ENCODE measurements around the gene EQTN. TPM values are rescaled to one million over a fixed set of nuclear protein-coding genes. Genes with fewer than 3 reads are reported as not detected.

Gene EQTN
- total RNA-seq, 2 donors from 2014 or later, result not detected

DNA sequence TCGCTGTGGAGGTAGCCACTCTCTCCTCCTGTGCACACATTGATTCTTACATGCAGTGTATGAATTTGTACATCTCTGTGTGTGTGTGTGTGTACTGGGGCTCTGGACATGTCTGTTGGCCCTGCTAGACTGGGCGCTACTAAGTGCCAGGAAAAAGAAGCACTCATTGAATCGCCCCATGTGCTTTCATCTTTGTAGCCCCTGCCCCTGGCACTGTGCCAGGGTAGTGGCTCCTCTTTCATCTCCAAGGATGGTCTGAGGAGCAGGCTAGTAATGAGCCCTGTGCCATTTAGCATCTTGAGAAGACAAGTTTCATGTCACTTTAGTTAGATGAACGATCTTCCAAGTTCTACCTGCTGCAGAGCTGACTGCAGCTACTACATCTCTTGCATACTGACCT is 34.4 kb upstream of the EQTN start:
- Mint-ChIP-seq H3K4me1 (peaks cover 3% of the 10 kb centered on the region), H3K27ac (peak overlapping the region; percentile 37), H3K4me3 (no peak overlapping the region), H3K27me3 (peaks cover 24% of the 10 kb centered on the region), H3K36me3 (ENCODE audit: low read depth) (no peaks in the 10 kb centered on the region)
- DNase-seq, result no peak
- no peak for ATAC-seq
- no peaks in the 10 kb centered on the region for H3K9me3 ChIP-seq (ENCODE audit: control insufficient read depth, low read length, poor library complexity, severe bottlenecking)

DNA sequence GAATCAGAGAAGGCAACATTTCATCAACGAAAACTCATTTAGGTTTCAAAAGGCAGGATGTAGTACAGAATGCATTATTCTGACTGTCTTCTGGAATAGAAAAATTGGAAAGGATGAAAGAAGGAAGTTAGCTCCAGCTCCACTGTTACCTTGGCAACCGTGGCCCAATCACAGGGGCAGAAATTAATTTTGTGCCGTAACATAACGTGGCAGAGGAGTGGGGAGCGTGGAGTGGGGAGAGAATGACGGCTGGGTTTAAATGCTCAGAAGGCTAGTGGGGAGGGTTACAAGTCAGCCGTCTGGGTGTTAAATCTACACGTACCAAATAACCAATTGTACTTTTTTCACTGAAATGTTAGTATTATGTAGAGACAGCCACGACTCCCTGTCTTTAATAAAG is 32.3 kb upstream of the EQTN start:
- H3K36me3 Mint-ChIP-seq (ENCODE audit: low read depth), result no peaks in the 10 kb centered on the region
- no peak overlapping the region for H3K4me3 Mint-ChIP-seq
- H3K9me3 ChIP-seq (ENCODE audit: control insufficient read depth, low read length, poor library complexity, severe bottlenecking), result peaks cover 2% of the 10 kb centered on the region

DNA sequence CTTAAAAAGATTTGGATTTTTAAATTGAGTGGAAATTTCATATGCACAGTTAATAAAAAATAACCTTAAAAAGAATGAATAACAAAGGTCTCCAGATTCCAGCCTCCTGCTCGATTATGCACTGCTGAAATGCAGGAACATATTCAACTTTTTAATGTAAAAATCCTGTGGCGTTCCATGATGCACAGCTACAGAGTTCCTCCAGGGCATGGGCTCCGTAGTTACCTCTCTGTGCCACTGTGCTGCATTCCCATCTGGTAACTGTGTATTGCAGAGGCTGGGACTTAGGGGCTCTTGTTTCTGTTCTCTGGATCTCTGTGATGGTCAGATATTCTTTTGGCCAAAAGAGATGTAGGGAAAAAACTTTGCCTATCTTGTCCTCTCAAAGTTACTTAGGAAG is 31.5 kb upstream of the EQTN start:
- Mint-ChIP-seq H3K36me3 (ENCODE audit: low read depth) (no peaks in the 10 kb centered on the region), H3K4me3 (no peak overlapping the region), H3K27me3 (peaks cover 29% of the 10 kb centered on the region), H3K27ac (no peak overlapping the region), H3K4me1 (peaks cover 3% of the 10 kb centered on the region)
- ATAC-seq (no peak), DNase-seq (no peak)
- peaks cover 2% of the 10 kb centered on the region for H3K9me3 ChIP-seq (ENCODE audit: control insufficient read depth, low read length, poor library complexity, severe bottlenecking)

More for the DNA sequence above, 32.3 kb upstream of the EQTN start:
- H3K4me1 Mint-ChIP-seq, result peaks cover 3% of the 10 kb centered on the region
- ATAC-seq (no peak), DNase-seq (no peak)
- peaks cover 29% of the 10 kb centered on the region for H3K27me3 Mint-ChIP-seq
- H3K27ac Mint-ChIP-seq, result no peak overlapping the region

DNA sequence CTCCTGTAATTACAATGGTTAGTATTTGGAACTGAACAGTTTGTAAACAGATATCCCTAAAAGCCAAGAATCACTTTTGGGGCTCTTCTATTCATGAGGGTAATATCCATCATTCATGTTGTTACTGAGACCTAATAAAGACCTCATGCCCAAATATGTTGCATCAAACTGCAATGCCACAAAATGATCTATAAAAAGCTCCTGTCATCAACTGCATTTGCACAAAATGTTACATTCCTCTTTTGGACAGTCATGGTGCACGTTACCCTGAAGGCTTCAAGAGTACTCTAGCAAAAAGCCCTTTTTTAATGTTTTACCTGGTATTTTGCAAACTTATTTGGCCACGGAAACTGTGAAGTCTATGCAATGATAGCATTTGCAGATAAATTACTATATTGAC is 14.2 kb upstream of the EQTN start:
- Mint-ChIP-seq H3K4me3 (no peak overlapping the region), H3K4me1 (no peaks in the 10 kb centered on the region), H3K36me3 (ENCODE audit: low read depth) (peaks cover 2% of the 10 kb centered on the region), H3K27ac (no peak overlapping the region), H3K27me3 (peaks cover 20% of the 10 kb centered on the region)
- ATAC-seq, result no peak
- H3K9me3 ChIP-seq (ENCODE audit: control insufficient read depth, low read length, poor library complexity, severe bottlenecking), result no peaks in the 10 kb centered on the region
- DNase-seq, result no peak

DNA sequence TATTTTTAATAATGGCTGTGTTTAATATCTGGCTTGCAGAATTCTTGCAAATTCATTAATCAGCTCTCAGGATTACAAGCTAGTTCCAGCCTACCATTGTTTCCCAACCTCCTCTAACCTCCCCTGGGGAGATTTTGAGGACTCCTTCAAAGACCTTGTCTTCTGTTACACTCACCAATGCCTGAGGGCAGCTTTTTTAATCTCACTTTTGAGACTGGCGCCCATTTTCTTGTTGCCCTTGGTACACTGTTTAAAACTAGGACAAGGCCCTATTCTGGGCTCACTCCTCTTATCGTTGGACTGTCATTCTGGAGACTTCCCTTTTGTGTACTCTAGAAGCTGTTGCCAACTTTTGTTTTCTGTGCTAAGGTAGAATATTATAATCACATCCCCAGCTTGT is 13.6 kb upstream of the EQTN start:
- H3K4me1 Mint-ChIP-seq, result no peaks in the 10 kb centered on the region
- H3K27ac Mint-ChIP-seq, result no peak overlapping the region
- H3K36me3 Mint-ChIP-seq (ENCODE audit: low read depth), result peaks cover 2% of the 10 kb centered on the region
- no peaks in the 10 kb centered on the region for H3K9me3 ChIP-seq (ENCODE audit: control insufficient read depth, low read length, poor library complexity, severe bottlenecking)
- H3K4me3 Mint-ChIP-seq, result no peak overlapping the region
- peaks cover 21% of the 10 kb centered on the region for H3K27me3 Mint-ChIP-seq
- ATAC-seq (no peak), DNase-seq (no peak)

DNA sequence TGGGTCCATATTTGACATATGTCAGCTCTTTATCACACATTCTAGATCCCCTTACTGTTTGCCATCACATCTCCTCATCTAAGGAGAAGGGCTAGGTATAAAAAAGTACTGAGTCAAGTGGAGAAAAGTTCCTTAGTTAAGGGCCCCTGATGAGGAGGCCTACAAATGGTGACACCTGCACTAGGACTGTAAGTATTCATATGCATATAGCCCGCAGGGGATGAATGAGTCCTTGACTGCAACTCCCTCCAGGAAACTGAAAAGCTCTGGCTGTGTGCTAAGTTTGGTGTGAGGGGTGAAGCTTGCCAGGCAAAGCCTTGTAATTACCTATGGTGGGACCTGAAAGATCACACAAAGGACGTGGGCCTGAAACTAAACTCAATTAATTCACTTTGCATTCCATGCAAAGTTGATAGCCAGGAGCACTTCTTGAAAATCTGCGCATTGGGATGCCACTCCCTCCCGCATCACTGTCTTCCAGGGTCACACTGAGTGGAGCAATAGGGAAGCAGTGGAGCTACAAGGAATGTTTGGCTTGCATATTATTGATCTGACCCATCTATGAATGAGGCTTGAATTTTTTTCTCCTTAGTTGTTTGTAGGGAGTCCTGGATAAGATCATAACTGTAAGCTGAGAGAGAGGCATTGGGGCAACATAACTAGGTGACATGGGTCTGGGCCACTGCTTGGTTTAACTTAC is 11.9 kb upstream of the EQTN start:
- ATAC-seq (no peak), DNase-seq (no peak)
- Mint-ChIP-seq H3K27ac (no peak overlapping the region), H3K27me3 (peaks cover 22% of the 10 kb centered on the region), H3K4me3 (no peak overlapping the region), H3K36me3 (ENCODE audit: low read depth) (peaks cover 2% of the 10 kb centered on the region), H3K4me1 (no peaks in the 10 kb centered on the region)
- H3K9me3 ChIP-seq (ENCODE audit: control insufficient read depth, low read length, poor library complexity, severe bottlenecking), result no peaks in the 10 kb centered on the region

DNA sequence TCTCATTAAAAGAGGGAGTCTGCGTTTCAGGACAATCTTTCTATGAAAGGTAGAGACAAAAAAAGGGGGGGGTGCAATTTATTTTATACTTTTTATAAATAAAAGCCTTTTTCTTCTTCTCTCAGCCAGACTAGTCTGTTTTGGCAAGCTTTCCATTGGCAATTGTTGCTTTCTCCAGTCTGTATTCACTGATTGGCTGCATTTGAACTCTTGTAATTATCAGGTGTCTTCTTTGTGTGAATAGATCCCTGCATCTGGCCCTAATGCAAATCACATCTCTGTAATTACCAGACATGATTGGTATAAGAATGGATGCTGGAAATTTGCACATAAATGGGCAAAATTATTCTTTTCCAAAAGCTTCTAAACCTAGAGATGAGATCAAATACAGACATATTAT is 7.6 kb upstream of the EQTN start:
- peaks cover 4% of the 10 kb centered on the region for H3K36me3 Mint-ChIP-seq (ENCODE audit: low read depth)
- no peaks in the 10 kb centered on the region for H3K4me1 Mint-ChIP-seq
- H3K27me3 Mint-ChIP-seq, result peaks cover 37% of the 10 kb centered on the region
- H3K4me3 Mint-ChIP-seq, result no peak overlapping the region
- no peaks in the 10 kb centered on the region for H3K9me3 ChIP-seq (ENCODE audit: control insufficient read depth, low read length, poor library complexity, severe bottlenecking)
- ATAC-seq (no peak), DNase-seq (no peak)
- no peak overlapping the region for H3K27ac Mint-ChIP-seq

DNA sequence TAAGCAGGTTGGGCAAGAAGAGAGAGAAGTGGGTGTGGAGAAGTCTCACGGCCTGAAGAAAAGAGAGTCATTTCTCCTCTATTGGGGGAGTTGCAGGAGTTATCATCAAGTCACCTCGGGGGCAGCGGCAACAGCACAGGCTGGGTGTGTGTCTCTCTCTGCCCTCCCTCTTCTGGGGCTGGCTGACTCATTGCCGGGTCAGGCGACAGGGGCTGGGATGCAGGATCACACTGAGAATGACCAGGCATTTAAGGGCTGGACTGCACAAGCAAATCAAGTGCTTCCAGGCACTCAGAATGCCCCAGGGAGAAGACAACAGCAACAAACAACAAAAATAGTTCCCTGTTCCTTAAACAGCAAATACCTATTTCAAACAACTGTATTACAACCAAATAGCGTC is 6.3 kb upstream of the EQTN start:
- no peaks in the 10 kb centered on the region for H3K9me3 ChIP-seq (ENCODE audit: control insufficient read depth, low read length, poor library complexity, severe bottlenecking)
- no peak for DNase-seq
- no peak overlapping the region for H3K27ac Mint-ChIP-seq
- no peak for ATAC-seq
- H3K4me3 Mint-ChIP-seq, result no peak overlapping the region
- no peaks in the 10 kb centered on the region for H3K4me1 Mint-ChIP-seq
- H3K27me3 Mint-ChIP-seq, result peaks cover 37% of the 10 kb centered on the region
- peaks cover 4% of the 10 kb centered on the region for H3K36me3 Mint-ChIP-seq (ENCODE audit: low read depth)

DNA sequence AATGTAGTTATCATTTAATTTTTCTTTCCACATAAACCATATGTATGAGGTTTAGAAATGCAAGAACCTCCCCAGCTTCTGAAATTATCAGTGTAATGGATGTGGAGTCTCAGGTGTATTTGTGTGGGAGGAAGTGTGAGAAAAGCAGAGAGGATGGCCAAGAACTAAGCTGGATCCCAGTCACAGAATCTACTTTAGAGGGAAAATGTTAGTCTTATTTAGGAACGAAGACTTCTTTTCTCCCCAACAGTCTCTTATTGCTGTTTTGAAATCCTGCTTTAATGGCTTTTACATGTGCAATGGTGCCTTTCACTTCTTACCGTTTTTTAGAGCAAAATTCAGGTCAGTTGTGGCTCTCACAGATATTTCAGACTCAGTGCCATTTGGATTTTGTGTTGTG is 3.0 kb downstream of the EQTN start:
- H3K4me3 Mint-ChIP-seq, result no peak overlapping the region

DNA sequence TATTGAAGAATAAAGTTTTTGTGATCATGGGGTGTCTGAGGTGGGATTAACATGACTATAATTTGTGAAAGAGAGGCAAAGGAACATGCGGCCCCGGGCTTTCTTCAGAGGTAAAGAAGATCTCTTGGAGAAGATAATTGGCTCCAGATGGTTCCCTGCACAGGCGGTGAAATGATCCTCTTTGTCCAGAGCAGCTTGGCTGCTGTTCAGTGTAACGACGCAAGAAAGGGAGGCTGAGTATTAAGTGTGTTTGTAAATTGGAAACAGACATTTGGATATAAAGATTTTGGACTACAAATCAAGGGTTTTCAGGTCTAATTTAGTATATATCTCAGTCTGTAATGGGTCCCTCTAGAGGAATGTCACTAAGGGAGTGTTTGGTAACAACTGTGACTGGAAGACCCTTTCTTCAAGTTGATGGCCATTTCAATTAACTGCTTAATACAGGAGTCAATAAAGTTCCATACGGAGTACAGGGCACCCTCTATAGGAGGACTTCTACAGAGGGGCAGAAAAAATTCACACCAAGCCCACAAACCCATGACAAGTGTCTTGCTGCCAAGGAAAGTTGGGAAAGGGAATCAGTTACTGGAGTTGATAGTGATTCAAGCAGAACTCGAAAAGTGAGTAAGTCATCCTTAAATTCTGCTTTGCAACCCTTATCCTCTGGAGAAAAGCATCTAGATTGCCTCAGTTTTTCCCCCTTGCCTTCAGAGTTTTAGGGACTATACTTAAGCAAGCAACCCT is 4.1 kb downstream of the EQTN start:
- H3K4me3 Mint-ChIP-seq, result no peak overlapping the region
- no peaks in the 10 kb centered on the region for H3K36me3 Mint-ChIP-seq (ENCODE audit: low read depth)
- DNase-seq, result no peak
- H3K27me3 Mint-ChIP-seq, result peaks cover 44% of the 10 kb centered on the region
- no peak for ATAC-seq
- no peak overlapping the region for H3K27ac Mint-ChIP-seq
- H3K4me1 Mint-ChIP-seq, result no peaks in the 10 kb centered on the region
- H3K9me3 ChIP-seq (ENCODE audit: control insufficient read depth, low read length, poor library complexity, severe bottlenecking), result no peaks in the 10 kb centered on the region

More for the DNA sequence above, 3.0 kb downstream of the EQTN start:
- Mint-ChIP-seq H3K27me3 (peaks cover 34% of the 10 kb centered on the region), H3K4me1 (no peaks in the 10 kb centered on the region), H3K36me3 (ENCODE audit: low read depth) (no peaks in the 10 kb centered on the region), H3K27ac (no peak overlapping the region)
- ATAC-seq (no peak), DNase-seq (no peak)
- H3K9me3 ChIP-seq (ENCODE audit: control insufficient read depth, low read length, poor library complexity, severe bottlenecking), result no peaks in the 10 kb centered on the region

DNA sequence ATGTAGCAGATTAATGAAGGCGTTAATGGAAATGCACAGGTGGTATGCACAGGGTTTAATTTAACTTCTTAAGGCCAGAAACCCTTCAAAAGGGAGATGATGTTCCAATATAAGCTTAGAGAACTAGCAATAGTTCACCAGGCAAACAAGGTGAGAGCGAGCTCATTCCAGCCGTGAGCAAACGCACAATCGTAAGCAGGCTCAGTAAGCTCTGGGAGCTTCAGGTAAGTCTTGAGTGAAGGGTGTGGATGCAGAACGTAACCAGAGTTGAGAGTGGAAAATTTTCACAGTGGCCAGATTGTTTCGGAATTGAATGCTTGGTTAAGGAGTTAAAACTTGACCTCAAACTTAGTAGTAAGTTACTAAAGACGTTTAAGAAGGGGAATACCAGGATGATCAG is 5.7 kb downstream of the EQTN start:
- DNase-seq (no peak), ATAC-seq (no peak)
- no peaks in the 10 kb centered on the region for H3K9me3 ChIP-seq (ENCODE audit: control insufficient read depth, low read length, poor library complexity, severe bottlenecking)
- H3K27ac Mint-ChIP-seq, result no peak overlapping the region
- H3K4me3 Mint-ChIP-seq, result no peak overlapping the region
- H3K27me3 Mint-ChIP-seq, result peaks cover 49% of the 10 kb centered on the region
- no peaks in the 10 kb centered on the region for H3K36me3 Mint-ChIP-seq (ENCODE audit: low read depth)
- H3K4me1 Mint-ChIP-seq, result no peaks in the 10 kb centered on the region

DNA sequence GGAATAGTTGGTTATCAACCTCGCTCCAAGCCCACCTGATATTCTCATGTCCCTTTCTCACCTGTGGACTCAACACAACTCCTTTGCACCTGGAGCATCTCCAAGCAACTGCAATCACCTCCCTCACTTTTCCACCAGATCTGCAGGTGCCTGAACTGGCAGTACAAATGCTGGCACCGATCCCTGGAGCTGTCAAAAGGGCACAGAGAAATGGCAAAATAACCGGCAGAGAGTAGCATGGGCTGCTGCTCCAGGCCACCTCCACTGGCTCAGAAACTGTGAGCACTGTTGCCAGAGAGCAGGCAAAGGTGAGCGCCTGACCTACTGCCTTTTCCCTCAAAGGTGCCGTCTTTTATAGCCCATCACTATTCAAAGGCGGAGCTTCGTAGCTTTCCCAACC is 14.7 kb downstream of the EQTN start:
- Mint-ChIP-seq H3K4me1 (peaks cover 5% of the 10 kb centered on the region), H3K4me3 (no peak overlapping the region), H3K36me3 (ENCODE audit: low read depth) (no peaks in the 10 kb centered on the region), H3K27ac (no peak overlapping the region), H3K27me3 (peaks cover 47% of the 10 kb centered on the region)
- H3K9me3 ChIP-seq (ENCODE audit: control insufficient read depth, low read length, poor library complexity, severe bottlenecking), result no peaks in the 10 kb centered on the region
- ATAC-seq, result no peak
- no peak for DNase-seq

DNA sequence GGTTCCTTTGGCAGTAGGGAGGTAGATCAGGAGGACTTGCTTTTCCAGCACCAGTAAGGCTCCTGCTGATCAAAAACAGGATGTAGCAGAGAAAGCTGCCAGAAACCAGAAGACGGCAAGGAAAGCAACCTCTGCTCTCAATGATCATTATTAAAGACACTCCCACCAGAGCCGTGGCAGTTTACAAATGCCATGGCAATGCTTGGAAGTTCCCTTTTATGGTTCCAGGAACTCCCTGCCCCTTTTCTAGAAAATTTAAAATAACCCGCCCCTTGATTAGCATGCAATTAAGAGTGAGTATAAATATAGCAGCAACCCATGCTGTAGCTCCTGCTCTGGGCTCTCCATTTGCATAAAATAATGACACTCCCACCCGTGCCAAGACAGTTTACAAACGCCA is 16.1 kb downstream of the EQTN start:
- Mint-ChIP-seq H3K27me3 (peaks cover 45% of the 10 kb centered on the region), H3K4me3 (no peak overlapping the region), H3K27ac (no peak overlapping the region), H3K4me1 (peaks cover 8% of the 10 kb centered on the region), H3K36me3 (ENCODE audit: low read depth) (no peaks in the 10 kb centered on the region)
- ATAC-seq (no peak), DNase-seq (no peak)
- H3K9me3 ChIP-seq (ENCODE audit: control insufficient read depth, low read length, poor library complexity, severe bottlenecking), result no peaks in the 10 kb centered on the region

DNA sequence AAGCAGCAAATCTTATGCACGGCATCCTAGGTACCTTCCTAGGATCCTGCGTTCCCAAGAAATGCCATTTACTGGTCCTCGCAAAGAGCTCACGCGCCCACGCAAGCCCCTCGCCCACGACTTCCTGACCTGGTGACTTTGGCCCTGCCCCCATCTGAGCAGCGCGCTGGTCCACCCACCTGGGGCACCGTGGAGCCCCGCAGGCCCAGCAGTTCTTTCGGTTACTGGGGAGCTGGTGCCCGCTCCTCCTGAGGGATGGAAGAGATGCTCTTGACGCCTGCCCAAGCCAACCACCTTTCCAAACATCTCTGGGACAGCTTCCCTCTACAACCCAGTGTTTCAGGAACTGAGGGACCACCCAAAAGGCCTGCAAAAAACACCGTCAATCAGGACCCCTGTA is 16.7 kb downstream of the EQTN start:
- H3K4me3 Mint-ChIP-seq, result no peak overlapping the region
- peaks cover 43% of the 10 kb centered on the region for H3K27me3 Mint-ChIP-seq
- DNase-seq, result no peak

More for the DNA sequence above, 16.7 kb downstream of the EQTN start:
- no peaks in the 10 kb centered on the region for H3K9me3 ChIP-seq (ENCODE audit: control insufficient read depth, low read length, poor library complexity, severe bottlenecking)
- no peaks in the 10 kb centered on the region for H3K36me3 Mint-ChIP-seq (ENCODE audit: low read depth)
- no peak for ATAC-seq
- peaks cover 8% of the 10 kb centered on the region for H3K4me1 Mint-ChIP-seq
- H3K27ac Mint-ChIP-seq, result no peak overlapping the region
